ENCODE data around the gene ATP9B.

ATP9B gene

DNA sequence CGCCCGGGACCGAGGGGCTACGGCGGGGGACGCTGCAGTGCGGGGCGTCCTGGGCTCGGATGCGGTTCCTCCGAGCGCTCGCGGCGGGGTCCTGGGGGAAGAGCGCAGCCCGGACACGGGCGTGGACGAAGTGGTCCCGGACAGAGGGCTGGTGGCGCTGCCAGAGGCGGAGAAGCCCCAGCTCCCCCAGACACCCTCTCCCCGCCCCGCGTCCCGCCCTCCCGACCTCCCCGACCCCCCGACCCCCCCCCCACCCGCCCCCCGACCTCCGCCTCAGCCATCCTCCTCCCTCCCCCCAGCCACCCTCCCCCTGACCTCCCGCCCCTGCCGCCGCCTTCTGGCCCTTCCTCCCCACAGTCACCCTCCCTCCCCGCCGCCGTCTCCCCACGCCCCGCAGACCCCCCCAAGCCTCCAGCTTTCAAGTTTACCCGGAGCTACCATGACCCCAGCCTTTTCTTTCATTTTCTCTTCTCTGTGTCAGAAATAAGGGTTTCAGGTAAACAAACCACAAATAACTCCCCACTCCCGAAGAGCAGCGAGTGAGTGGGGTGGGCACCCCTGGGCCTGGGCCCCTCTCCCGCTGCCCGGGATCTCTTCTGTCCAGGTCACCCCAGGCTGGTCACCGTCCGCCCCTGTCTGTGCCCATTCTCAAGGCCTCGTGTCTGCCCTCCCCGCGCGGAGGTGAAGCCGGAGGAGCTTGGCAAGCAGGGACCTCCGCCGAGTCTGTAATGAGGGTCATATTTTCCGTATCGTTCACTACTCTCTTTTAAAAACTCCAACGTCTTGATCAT is 331.6 kb downstream of the ATP9B start:
- DNase-seq, result peak; percentile 65

DNA sequence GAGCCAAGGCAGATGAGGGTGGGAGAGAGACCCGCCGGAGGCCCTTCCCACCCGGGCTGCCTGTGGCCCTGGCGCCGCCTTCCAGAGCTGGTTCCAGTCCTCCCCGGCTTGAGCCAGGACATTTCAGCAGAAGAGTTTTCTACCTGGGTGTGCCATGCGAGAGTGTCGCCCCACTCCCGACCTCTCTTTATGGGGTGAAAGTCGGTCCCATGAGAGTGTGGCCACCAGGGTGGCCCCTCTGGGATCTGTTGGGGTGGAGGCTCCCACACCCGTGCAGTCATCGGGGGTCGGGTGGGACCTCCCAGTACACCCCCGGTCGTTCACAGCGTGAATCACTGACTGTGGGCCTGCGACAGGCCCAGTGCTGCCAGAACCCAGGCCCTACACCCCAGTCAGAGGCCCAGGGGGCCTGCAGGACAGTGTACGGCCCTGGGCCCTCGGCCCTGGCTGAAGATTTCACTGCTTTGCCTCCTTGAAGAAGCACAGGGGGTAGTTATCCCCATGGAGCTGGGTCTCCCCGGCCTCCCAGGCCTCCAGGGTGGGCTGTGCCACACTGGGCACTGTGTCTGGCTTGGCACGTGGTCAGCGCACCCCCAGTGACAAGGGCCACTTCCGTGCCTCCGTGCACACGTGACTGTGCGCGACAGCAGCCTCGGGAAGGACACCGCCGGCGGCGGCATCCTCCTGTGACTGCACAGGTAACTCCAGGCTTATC is 332.5 kb downstream of the ATP9B start:
- peak; percentile 54 for DNase-seq

DNA sequence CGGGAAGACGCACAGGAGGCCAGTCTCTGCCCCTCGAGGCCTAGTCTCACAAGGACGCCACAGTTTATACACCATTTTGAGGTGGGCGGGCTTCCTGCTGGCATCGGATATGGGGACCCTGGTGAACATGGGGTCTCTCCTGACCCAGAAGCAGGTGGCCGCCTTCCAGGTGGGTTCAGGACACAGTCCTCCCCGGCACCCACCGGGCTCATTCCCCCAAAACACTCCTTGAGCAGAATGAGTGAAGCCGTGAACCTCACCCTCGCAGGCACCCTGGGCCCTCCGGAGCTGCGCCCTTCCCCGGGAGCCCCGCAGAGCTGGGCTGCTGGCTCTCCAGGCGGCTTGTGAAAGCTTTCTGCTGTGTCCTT is 333.0 kb downstream of the ATP9B start:
- peak; percentile 49 for DNase-seq

DNA sequence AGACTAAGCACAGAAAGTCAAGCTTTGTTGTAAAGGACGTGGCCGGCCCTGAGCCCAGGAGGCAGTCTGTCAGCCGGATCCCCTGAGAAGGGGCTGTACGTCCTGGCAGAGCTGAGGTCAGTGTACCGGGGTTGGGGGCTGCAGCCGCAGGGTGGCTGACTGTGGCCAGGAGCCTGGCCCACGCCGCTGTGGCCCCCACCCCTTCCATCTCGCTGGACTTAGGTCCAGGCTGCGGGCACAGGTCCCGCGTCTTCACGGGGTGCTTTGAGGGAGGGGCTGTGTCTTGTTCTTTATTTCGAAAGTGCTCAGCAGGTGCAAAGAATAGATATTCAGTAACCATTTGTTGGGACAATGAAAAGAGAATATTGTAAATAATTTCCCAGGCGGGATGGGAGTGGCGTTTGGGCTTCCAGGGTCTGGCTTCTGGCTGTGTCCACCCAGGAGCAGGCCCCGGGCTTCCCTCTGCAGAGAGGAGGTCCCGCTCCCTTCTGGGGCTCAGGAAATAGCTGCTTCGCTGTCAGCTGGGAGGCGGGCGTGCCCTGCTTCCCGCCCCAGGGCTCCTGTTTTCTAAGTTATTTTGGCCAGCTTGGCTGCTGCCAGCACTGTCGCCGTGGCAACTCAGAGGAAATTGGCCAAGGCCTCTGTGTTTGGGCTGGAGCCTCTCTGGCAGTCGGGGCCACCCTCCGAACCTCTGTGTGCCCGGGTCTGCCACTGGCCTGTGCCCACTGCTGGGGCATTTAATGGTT is 334.0 kb downstream of the ATP9B start:
- peak; percentile 55 for DNase-seq

DNA sequence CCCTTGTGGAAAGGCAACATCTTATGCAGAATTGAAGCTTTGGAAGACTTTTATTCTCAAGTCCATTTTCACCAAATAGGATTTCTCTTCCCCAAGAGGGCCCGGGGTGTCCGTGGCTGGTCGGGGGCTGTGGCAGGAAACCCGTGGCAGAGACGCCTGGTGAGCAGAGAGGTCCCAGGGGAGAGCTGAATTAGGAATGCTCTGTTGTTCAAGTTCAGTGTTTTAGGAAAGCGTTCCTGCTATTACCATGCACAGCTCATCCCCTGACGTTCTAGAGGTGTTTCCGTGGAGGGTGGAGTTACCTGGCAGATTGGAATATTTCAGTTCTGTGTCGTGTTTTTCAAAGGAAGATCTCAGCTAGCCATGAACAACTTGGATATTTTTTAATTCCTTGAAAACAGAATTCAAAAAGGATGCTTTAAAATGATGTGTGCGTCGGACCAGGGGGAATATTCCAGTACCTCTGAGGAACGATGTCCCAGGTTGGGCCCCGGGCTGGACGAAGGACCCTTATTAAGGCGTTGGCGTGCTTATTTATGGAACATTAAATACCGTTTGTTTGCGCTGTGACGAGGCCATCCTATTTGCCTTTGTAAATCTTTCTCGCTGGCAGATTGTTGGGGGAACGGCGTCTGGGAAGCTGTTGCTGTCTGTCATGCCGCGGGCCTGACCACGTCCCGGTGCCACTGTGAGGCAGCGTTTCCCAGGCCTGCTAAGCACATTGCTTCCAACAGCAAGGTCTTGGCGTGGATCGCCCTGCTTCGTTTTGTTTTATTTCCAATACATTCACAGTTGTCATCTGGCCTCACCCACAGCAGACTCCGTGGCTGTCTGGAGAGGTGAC is 334.8 kb downstream of the ATP9B start:
- DNase-seq, result no peak

DNA sequence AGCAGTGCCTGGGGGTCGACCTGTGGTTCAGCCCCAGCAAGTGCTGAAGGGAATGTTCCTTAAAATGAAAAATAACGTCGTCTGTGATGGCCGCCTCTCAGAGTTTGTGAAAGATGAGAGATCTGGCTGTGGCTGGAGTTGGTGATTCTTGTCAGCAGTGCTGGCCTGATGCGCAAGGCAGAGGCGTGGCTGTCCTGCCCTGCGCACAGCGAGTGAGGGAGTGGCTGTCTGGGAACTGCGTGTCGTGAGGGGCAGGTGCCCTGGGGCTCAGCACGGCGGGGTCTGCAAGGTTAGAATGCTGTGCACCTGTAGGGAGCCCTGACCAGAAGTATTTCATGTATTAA is 335.3 kb downstream of the ATP9B start:
- DNase-seq, result peak; percentile 57

DNA sequence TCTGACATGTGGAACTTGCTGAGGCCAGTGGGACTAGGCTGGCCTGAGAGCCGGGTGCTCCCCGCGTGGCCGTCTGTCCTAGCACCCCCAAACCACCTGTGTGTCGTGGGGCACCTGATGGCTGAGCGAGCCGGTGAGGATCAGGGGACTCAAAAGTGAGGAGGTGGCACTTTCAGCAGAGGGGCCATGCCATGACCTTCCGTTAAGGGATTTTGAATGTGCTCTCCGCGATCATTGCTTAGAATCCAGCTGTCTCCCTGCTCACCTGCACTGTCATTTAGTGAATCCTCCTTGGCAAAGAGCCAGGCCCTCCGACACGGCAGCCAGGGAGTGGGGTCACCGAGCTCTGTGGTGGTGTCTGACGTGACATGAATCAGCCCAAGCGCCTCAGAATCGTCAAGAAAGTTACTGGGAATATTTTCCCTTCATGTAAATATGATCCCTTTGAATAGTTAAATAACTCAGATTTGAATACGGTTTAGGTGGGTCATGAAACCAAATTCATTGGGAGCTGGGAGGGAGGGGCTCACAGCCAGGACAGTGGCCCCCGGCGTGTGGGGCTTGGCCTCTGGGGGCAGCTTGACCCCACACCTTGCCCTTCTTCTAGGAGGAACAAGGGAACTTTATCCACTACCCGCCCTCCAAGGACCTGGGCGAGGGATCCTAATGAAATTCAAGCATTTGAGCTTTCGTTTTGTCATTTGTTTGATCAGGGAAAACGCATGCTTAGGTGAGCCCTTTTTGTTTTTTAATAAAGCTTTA is 336.0 kb downstream of the ATP9B start:
- peak; percentile 61 for DNase-seq

DNA sequence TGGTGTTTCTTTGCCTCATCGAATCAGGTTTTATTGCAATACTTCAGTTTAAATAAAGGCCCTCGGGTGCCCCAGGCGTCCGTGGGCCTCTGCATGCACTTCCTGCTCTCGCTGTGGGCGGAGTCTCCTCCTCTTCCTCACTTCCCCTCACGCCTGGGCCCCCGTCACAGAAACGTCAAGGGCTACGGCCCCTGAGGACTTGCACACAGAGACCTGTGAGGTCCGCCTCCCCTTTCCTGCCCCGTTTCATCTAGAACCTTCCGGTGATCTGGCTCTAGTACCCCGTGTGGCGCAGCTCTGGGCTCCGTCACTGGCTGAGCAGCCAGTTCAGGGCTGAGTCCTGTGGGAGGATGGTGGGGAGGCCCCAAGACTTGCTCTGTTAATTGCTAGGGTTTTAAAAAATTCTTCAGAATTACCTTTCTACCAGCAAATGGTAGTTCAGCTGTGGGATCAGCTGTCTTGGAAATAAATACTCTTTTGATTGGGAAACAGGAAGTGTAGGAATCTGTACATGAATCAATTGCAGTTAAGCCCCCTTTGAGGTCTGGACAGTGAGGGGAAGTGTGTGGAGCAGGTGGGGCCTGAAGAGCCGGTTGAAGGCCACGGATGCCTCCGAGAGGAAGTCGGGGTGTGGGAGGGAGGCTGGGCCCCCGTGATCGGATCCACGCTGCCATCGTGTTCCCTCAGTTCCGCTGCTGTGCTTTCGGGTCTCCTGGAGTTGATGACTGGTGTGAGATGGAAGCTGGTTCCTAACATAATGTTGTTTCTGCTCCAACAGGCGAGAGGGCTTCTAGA is 336.8 kb downstream of the ATP9B start:
- DNase-seq, result peak; percentile 84

DNA sequence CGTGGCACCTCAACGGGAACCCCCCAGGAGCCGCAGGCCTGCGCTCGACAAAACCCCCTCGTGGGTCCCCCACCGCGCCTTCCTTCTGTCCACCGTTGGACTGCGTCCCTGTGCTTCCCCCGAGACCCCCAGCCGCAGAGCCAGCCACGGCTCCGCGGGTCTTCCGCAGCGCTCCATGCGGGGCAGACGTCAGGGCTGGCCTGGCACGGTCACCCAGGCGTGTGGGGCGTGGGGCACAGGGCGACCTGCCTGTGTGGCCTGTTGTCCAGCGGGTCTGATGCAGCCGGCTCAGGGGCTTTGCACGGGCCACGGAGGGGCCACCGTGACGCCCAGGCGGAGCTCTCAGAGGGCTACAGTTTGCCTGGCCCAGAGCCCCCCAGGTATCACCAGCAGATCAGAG is 337.5 kb downstream of the ATP9B start:
- DNase-seq, result peak; percentile 28

DNA sequence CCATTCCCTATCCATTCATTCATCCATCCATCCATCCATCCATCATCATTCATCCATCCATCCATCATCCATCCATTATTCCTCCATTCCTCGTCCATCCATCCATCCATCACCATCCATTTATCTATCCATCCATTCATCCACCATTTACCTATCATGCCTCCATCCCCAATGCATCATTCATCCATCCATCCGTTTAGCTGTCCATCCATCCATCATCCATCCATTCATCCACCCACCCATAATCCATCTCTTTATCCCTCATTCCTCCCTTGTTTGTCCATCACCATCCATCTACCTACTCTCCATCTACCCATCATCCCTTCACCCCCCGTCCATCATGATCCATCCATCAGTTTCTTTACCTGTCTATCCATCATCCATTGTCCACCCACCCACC is 340.1 kb downstream of the ATP9B start:
- DNase-seq, result no peak

DNA sequence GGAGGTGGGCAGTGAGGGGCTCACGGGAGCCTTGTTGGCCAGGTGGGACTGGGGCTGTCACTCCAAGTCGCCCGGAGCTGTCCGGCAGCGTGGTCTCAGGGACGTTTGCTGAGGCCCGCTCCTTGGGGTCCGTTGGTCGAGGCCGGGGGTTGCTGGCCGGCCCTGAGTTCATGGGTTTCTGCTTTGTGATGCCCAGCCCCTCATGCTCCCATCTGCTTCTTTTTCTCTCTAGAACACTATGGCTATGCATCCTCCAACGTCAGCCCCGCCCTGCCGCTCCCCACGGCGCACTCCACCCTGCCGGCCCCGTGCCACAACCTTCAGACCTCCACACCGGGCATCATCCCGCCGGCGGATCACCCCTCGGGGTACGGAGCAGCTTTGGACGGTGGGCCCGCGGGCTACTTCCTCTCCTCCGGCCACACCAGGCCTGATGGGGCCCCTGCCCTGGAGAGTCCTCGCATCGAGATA is 341.0 kb downstream of the ATP9B start:
- peak; percentile 23 for DNase-seq

DNA sequence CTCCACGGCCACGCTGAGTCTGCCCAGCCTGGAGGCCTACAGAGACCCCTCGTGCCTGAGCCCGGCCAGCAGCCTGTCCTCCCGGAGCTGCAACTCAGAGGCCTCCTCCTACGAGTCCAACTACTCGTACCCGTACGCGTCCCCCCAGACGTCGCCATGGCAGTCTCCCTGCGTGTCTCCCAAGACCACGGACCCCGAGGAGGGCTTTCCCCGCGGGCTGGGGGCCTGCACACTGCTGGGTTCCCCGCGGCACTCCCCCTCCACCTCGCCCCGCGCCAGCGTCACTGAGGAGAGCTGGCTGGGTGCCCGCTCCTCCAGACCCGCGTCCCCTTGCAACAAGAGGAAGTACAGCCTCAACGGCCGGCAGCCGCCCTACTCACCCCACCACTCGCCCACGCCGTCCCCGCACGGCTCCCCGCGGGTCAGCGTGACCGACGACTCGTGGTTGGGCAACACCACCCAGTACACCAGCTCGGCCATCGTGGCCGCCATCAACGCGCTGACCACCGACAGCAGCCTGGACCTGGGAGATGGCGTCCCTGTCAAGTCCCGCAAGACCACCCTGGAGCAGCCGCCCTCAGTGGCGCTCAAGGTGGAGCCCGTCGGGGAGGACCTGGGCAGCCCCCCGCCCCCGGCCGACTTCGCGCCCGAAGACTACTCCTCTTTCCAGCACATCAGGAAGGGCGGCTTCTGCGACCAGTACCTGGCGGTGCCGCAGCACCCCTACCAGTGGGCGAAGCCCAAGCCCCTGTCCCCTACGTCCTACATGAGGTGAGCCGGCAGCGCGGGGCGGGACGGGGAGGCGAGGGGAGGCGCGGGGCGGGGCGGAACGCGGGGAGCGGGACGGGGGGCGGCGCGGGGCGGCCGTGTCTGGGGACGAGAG is 341.8 kb downstream of the ATP9B start:
- peak; percentile 31 for DNase-seq

DNA sequence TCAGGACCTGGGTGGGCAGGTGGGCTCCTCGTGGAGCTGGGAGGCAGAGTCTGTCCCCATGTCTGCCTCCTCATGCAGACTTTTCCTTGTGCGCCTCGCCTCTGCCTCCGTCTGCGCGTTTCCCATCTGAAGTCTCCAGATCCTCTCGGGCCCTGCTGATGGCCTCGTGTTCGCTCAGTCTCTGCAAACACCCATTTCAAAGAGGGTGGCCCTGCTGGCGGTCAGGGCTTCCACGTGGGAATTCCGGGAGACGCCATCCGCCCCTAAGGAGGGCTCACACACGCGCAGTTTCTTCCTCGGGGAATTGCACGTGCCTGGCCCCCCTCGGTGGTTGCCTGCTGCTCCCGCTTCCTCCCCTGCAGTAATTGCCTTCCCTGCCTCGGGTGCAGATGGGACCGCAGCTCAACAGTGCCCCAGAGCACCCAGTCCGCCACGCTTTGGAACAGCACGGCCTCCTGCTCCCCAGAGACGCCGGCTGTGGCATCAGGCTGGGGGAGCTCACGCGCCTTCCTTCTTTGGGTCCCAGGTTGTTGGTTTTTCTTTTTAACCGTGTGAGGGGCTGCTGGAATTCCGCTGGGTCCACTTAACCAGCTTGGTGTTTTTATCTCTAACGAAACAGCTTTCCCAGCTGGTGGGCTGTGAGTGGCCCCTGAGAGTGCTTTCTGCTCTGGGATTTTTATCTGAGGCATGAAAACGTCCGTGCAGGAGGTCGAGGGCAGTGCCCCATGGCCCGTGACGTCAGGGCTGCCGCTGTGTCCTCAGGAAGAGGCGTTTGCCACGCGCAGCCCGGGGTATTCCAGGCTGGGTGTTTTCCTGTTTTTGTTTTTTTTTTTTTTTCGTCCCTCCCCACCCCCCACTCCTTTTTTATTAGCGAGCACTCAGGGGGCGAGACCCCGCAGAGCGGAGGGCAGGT is 342.7 kb downstream of the ATP9B start:
- DNase-seq, result peak; percentile 31

DNA sequence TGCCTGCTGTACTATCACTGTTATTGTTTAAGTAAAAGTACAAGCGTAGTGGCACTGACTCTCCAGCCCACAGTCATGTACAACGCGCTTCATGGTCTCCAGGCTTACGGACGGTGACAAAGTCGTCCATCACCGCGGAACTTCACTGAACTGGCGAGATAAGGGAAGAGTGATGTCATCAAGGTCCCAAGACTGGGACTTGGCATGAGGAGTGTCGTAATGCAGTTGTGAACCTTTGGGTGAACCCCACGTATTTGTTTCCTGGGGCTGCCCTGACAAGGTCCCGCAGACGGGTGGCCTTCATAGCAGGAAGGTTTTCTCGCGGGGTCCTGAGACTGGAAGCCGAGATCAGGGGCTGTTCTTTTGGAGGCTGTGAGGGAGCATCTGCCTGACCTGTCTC is 343.8 kb downstream of the ATP9B start:
- peak; percentile 32 for DNase-seq

DNA sequence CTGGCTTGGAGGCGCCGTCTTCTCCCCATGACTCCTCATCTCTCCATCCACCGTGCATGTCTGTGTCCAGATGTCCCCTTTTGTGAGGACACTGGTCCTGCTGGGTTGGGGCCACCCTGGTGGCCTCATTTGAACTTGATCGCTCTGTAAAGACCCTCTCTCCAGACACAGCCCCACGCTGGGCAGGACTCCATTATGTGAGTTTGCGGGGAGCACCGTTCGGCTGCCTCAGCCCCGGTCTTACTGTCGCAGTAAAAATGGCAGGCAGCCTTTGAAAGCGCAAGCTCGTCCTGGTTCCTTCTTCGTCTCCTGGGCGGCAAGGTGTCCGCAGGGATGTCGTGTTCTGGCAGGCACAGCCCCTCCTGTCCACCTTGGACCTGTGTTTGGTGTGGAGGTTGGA is 344.2 kb downstream of the ATP9B start:
- no peak for DNase-seq

DNA sequence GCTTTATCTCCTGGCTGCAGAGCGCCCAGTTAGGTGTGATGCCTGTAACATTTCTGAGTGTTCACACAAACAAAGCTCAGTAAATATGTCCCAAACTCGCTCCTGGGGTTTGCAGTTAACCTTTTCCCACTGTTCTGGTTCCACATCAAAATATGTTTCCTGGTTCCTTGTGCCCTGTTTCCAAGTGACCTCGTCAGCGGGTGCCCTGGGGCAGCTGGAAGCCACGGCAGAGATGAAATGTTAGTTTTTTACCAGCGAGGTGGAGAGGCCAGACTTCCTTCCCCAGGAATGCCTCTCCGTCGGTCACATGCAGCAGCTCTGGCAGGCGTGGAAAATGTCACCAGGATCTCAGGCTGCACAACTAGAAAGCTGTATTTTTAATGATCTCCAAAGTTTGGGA is 344.7 kb downstream of the ATP9B start:
- peak; percentile 19 for DNase-seq

DNA sequence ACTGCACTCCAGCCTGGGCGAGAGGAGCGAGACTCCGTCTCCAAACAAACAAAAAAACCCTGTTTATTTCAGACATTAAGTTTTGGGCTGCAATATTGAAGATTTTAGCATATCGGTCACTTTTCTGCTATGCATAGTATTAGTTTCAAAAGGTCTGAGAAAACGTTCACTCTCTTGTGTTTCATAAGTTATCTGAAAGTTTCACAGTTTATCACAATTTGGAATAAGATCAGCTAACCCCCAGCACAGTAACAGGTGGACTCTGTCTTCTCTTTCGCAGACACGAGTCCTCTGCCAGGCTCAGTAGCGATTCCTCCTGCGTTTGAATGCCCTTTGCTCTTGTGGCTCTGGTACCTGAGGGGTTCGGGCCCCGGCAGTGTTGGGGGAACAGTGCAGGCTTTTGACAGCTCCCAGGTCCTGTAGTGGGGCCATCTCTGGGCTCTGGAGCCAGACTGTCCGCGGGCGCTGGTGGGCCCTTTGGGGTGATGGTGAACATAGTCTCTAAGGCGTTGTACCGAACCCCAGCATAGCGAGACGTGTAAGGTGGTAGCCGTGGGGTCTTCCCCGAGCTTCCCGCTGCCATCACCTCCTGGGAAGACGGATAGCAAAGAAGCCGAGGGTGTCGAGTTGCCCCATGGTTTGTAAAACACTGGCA is 347.0 kb downstream of the ATP9B start:
- no peak for DNase-seq

DNA sequence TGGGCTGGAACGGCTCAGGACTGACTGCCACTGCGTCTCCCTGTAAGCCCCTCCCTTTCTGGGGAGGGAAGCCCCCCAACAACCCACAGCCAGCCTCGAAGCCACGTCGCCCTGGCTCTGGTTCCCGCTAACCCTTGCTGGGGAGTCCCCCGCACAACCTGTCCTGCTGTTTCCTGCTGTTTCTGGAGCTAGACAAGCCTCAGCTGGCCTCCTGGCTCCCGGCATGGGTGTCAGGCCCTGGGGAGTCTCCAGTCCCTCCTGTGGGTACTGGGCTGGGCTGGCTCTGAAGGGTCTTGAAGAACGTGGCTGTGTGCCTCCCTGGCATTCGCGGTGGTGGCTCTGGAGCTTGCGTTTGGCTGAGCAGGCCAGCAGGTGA is 347.5 kb downstream of the ATP9B start:
- no peak for DNase-seq

DNA sequence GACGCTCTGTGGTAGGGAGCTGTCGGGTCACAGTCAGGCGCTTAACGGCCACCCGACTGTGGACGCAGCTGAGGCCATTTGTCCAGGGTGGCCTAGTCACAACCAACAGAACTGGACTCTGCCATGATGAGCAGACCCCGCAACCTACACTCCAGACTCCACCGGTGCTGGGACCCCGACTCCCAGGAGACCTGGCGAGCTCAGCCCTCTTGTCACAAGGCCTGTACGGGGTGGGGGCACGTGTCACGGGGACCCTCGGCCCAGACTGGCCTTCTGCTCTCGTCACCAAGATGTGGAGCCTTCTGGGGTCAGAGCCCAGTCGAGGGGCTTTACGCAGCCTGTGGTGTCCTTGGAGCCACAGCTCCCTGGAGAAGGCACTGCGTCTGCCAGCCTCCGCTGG is 349.0 kb downstream of the ATP9B start:
- DNase-seq, result no peak

Measured in activated T-cell treated with anti-CD3 and anti-CD28 coated beads, Interleukin-2, amount 50 U/mL, for 1 hour (primary cell).